Fibroblast of villous mesenchyme (primary cell): ENCODE data around the gene PARVG. TPM values are rescaled to one million over a fixed set of nuclear protein-coding genes. Genes with fewer than 3 reads are reported as not detected.

Experiments
- DNase-seq: peaks from one replicate; pipeline ENCODE4 v3.0.0-alpha.2; 2010; ENCODE audit warnings: low read depth
- H3K4me3 ChIP-seq: 2 replicates; pipeline ENCODE4 v1.5.1; 2011; ENCODE audit warnings: low read depth, mild to moderate bottlenecking, low read length
- CTCF ChIP-seq: IDR thresholded peaks from 2 replicates; pipeline ENCODE4 v1.5.1; 2012; ENCODE audit warnings: low read depth, mild to moderate bottlenecking, low read length; ENCODE audit not compliant: insufficient read depth
- total RNA-seq: library from RNA; depleted of rRNA; stranded (reverse); fragments of >200 nt; gene quantifications from 2 replicates; pipeline ENCODE4 v1.2.3, GENCODE V29; 2012

The PARVG gene
- total RNA-seq, 1 donor, result not detected

- DNase-seq, result no peak
- no peak overlapping the region for H3K4me3 ChIP-seq
- TF ChIP-seq CTCF, result no peak
These were observed 8.4 kb downstream of the PARVG start for GRCh38 chr22:44188986-44189630.

- no peak for DNase-seq
- no peak for TF ChIP-seq CTCF
- H3K4me3 ChIP-seq, result no peak overlapping the region
These were observed 9.8 kb downstream of the PARVG start for GRCh38 chr22:44190381-44190976.

GRCh38 chr22:44191036-44191454 is 10.3 kb downstream of the PARVG start:
- TF ChIP-seq CTCF, result no peak
- no peak for DNase-seq
- no peak overlapping the region for H3K4me3 ChIP-seq

- no peak for TF ChIP-seq CTCF
- no peak for DNase-seq
- H3K4me3 ChIP-seq, result no peak overlapping the region
These were observed 11.5 kb downstream of the PARVG start for GRCh38 chr22:44192098-44192815.

GRCh38 chr22:44192816-44193534 is 12.2 kb downstream of the PARVG start:
- no peak for DNase-seq

More at GRCh38 chr22:44192816-44193534, 12.2 kb downstream of the PARVG start:
- H3K4me3 ChIP-seq, result no peak overlapping the region
- no peak for TF ChIP-seq CTCF
